K562 (cell line): ENCODE data around the gene RASL12. TPM values are rescaled to one million over a fixed set of nuclear protein-coding genes. Genes with fewer than 3 reads are reported as not detected.

Experiments used
- ATAC-seq: fragments of 200-7000 bp; cut with Tn5 transposase; 3 replicates; pipeline ENCODE4 v1.9.1; 2020; ENCODE audit warnings: moderate library complexity
- BruUV-seq: library from RNA; stranded (reverse); fragments of 400-500 nt; replicated peaks from 2 replicates; lab custom pipeline; 2021; lab: Mats Ljungman, UMichigan
- CTCF ChIA-PET: fragments of 300-600 bp; formaldehyde crosslinking; extraction: SDS; loops from one replicate; lab custom pipeline; 2021; ENCODE audit warnings: low intra/inter-chr PET ratio; lab: Yijun Ruan, JAX
- POLR2A ChIA-PET: fragments of 300-600, 350-650 bp; sonication (Branson Sonifier 250); formaldehyde crosslinking; extraction: SDS; loops from one replicate; lab custom pipeline; 2021; ENCODE audit warnings: antibody characterized with exemption, inconsistent platforms; lab: Yijun Ruan, JAX
- DNase-seq, 4 experiments: peaks; one replicate each; pipeline versions ENCODE4 v3.0.0 to v3.0.0-alpha.2; 2011 to 2018; ENCODE audit warnings: low spot score in 3 of 4, mixed read lengths in 3 of 4; ENCODE audit errors: extremely low read depth in 1 of 4
- FAIRE-seq: peaks from 2 replicates; lab custom pipeline; 2011; peaks lifted over from hg19 to GRCh38; lab: Jason Lieb, UNC
- H2AFZ ChIP-seq: 2 replicates; pipeline ENCODE4 v1.6.0; 2011; ENCODE audit warnings: low read depth, low read length, control low read depth, inconsistent platforms
- H3K27ac ChIP-seq: fragments of 200-600 bp; 3 replicates; pipeline ENCODE4 v1.8.0; 2011; ENCODE audit warnings: low read depth, mild to moderate bottlenecking, control low read depth, inconsistent platforms, low read length, moderate library complexity, mixed read lengths; ENCODE audit errors: extremely low read depth
- H3K27me3 ChIP-seq, 2 experiments: fragments of 300-600 bp in 1 of 2; 2 replicates in 1 of 2; 3 replicates in 1 of 2; pipeline versions ENCODE4 v1.6.0 to v1.8.0; 2011; ENCODE audit warnings: inconsistent platforms in 2 of 2, low read length in 2 of 2, mild to moderate bottlenecking in 1 of 2, mixed read lengths in 1 of 2, moderate library complexity in 1 of 2; ENCODE audit not compliant: control insufficient read depth in 2 of 2, insufficient read depth in 2 of 2
- H3K36me3 ChIP-seq: fragments of 300-600 bp; 3 replicates; pipeline ENCODE4 v1.8.0; 2011; ENCODE audit warnings: mild to moderate bottlenecking, low read length, inconsistent platforms; ENCODE audit not compliant: control insufficient read depth, insufficient read depth
- H3K4me1 ChIP-seq, 2 experiments: fragments of 200-600 bp in 1 of 2; replicated peaks in 1 of 2; 2 replicates in 1 of 2; 3 replicates in 1 of 2; pipeline versions ENCODE4 v1.5.1 to v1.8.0; 2011; ENCODE audit warnings: inconsistent platforms in 2 of 2, low read length in 2 of 2, mild to moderate bottlenecking in 1 of 2, mixed read lengths in 1 of 2, moderate library complexity in 1 of 2; ENCODE audit not compliant: control insufficient read depth in 2 of 2, insufficient read depth in 2 of 2
- H3K4me2 ChIP-seq: 2 replicates; pipeline ENCODE4 v1.6.1; 2011; ENCODE audit warnings: low read length, control low read depth, inconsistent platforms, mixed read lengths; ENCODE audit not compliant: insufficient read depth
- H3K4me3 ChIP-seq: fragments of 200-600 bp; sonication (generic), shearing (Covaris generic); 2 replicates; pipeline ENCODE4 v1.5.1; 2016; ENCODE audit warnings: control low read depth, inconsistent platforms
- H3K79me2 ChIP-seq: fragments of 200-600 bp; 3 replicates; pipeline ENCODE4 v1.8.0; 2011; ENCODE audit warnings: low read length, inconsistent platforms; ENCODE audit not compliant: control insufficient read depth, insufficient read depth
- H3K9ac ChIP-seq, 2 experiments: 2 replicates each; pipeline versions ENCODE4 v1.6.0 to v1.6.1; 2011; ENCODE audit warnings: low read depth in 2 of 2, low read length in 2 of 2, control low read depth in 1 of 2, inconsistent platforms in 1 of 2, mild to moderate bottlenecking in 1 of 2, mixed read lengths in 1 of 2; ENCODE audit not compliant: insufficient read depth in 1 of 2
- H3K9me1 ChIP-seq: one replicate; pipeline ENCODE4 v1.6.0; 2011; ENCODE audit warnings: inconsistent platforms, mild to moderate bottlenecking, low read length, moderate library complexity; ENCODE audit not compliant: control insufficient read depth, insufficient read depth
- H3K9me3 ChIP-seq: replicated peaks from 2 replicates; pipeline ENCODE4 v1.5.1; 2011; ENCODE audit warnings: low read depth, low read length, inconsistent platforms; ENCODE audit not compliant: control insufficient read depth, insufficient read depth
- H4K20me1 ChIP-seq: replicated peaks from 2 replicates; pipeline ENCODE4 v1.6.1; 2011; ENCODE audit warnings: low read length, inconsistent platforms, mixed read lengths; ENCODE audit not compliant: control insufficient read depth, insufficient read depth
- BHLHE40 ChIP-seq: IDR thresholded peaks from 2 replicates; pipeline ENCODE4 v1.6.1; 2011; ENCODE audit warnings: low read length, improper control_type of control experiment
- CBX1 ChIP-seq: sonication (generic); IDR thresholded peaks from 2 replicates; pipeline ENCODE4 v1.6.1; 2016; ENCODE audit warnings: antibody characterized with exemption, low read depth, mild to moderate bottlenecking
- CTBP1 ChIP-seq: fragments of 450-650 bp; IDR thresholded peaks from 2 replicates; pipeline ENCODE4 v1.6.1; 2016; ENCODE audit warnings: borderline replicate concordance
- ERF ChIP-seq: fragments of 450-650 bp; formaldehyde crosslinking; IDR thresholded peaks from 2 replicates; pipeline ENCODE4 v1.4.0; 2020; ENCODE audit warnings: mild to moderate bottlenecking, mixed read lengths
- FOSL1 ChIP-seq: fragments of 200-800 bp; sonication (Bioruptor generic); conservative IDR thresholded peaks from 2 replicates; pipeline ENCODE4 v1.6.1; 2016; ENCODE audit warnings: missing genetic modification characterization, missing compliant biosample characterization
- HDAC3 ChIP-seq: fragments of 450-650 bp; IDR thresholded peaks from 2 replicates; pipeline ENCODE4 v1.6.1; 2018; ENCODE audit warnings: borderline replicate concordance, mild to moderate bottlenecking, moderate library complexity; ENCODE audit not compliant: partially characterized antibody
- HDGF ChIP-seq: fragments of 450-650 bp; IDR thresholded peaks from 2 replicates; pipeline ENCODE4 v1.6.1; 2016
- KLF6 ChIP-seq: fragments of 250-450 bp; sonication (Bioruptor Pico); IDR thresholded peaks from 2 replicates; pipeline ENCODE4 v1.4.0; 2020; ENCODE audit warnings: mild to moderate bottlenecking, moderate library complexity, borderline replicate concordance
- MAZ ChIP-seq, 2 experiments: fragments of 450-650 bp in 1 of 2; sonication (generic) in 1 of 2; formaldehyde crosslinking; IDR thresholded peaks in 1 of 2; conservative IDR thresholded peaks in 1 of 2; 2 replicates each; pipeline versions ENCODE4 v1.4.0 to v1.5.0; 2020; ENCODE audit warnings: mild to moderate bottlenecking in 1 of 2, missing genetic modification reagents in 1 of 2
- NFIC ChIP-seq: fragments of 450-650 bp; IDR thresholded peaks from 2 replicates; pipeline ENCODE4 v1.6.1; 2017; ENCODE audit warnings: mild to moderate bottlenecking, inconsistent platforms
- NR2F6 ChIP-seq: fragments of 450-650 bp; formaldehyde crosslinking; IDR thresholded peaks from 2 replicates; pipeline ENCODE4 v1.4.0; 2020; ENCODE audit warnings: mild to moderate bottlenecking
- PHF8 ChIP-seq: fragments of 200-600 bp; sonication (generic); IDR thresholded peaks from 2 replicates; pipeline ENCODE4 v1.6.1; 2012; ENCODE audit warnings: mixed run types, mild to moderate bottlenecking, inconsistent platforms, low read length, moderate library complexity, borderline replicate concordance
- PTTG1 ChIP-seq: fragments of 450-650 bp; IDR thresholded peaks from 2 replicates; pipeline ENCODE4 v1.6.1; 2016; ENCODE audit warnings: low read depth, mild to moderate bottlenecking, missing genetic modification characterization, missing compliant biosample characterization
- RFX5 ChIP-seq: IDR thresholded peaks from 2 replicates; pipeline ENCODE4 v1.6.1; 2011; ENCODE audit warnings: low read depth, mild to moderate bottlenecking, improper control_type of control experiment, low read length
- SPI1 ChIP-seq: IDR thresholded peaks from 2 replicates; pipeline ENCODE4 v1.6.1; 2011; ENCODE audit warnings: low read depth, low read length, control low read depth, borderline replicate concordance
- SRF ChIP-seq, 2 experiments: fragments of 250-450, 450-650 bp in 1 of 2; sonication (Bioruptor Pico) in 1 of 2; sonication (generic) in 1 of 2; formaldehyde crosslinking; IDR thresholded peaks; 2 replicates each; pipeline versions ENCODE4 v1.5.0 to v1.5.1; 2020 to 2022; ENCODE audit warnings: mild to moderate bottlenecking in 1 of 2, missing genetic modification reagents in 1 of 2
- TCF7L2 ChIP-seq: fragments of 150-350 bp; IDR thresholded peaks from 2 replicates; pipeline ENCODE4 v1.6.1; 2016; ENCODE audit warnings: low read depth, mild to moderate bottlenecking, low read length, moderate library complexity
- TFE3 ChIP-seq: fragments of 450-650 bp; formaldehyde crosslinking; IDR thresholded peaks from 2 replicates; pipeline ENCODE4 v1.4.0; 2020; ENCODE audit warnings: mild to moderate bottlenecking, mixed read lengths
- ZBTB12 ChIP-seq: fragments of 250-450 bp; sonication (Bioruptor Pico); IDR thresholded peaks from 2 replicates; pipeline ENCODE4 v1.4.0; 2020
- ZNF146 ChIP-seq: IDR thresholded peaks from one replicate; pipeline ENCODE4 v1.6.1; 2018; ENCODE audit warnings: missing compliant biosample characterization; ENCODE audit not compliant: unreplicated experiment
- WGBS: fragments of 100-300 bp; shearing (Covaris generic); methylation state at CpG from one replicate; pipeline ENCODE4 v1.1.6; 2016; ENCODE audit warnings: low coverage, mixed read lengths; ENCODE audit not compliant: insufficient coverage; ENCODE audit errors: missing lambda C conversion rate; 5-methylcytosine and 5-hydroxymethylcytosine counted together
- in situ Hi-C: fragments of 300-500 bp; cut with MboI; formaldehyde crosslinking; loops from 4 replicates; pipeline ENCODE4 v1.15.0; 2018; ENCODE audit warnings: inconsistent platforms, mixed read lengths
- intact Hi-C: fragments of 100-400 bp; cut with micrococcal nuclease; formaldehyde crosslinking; loops from 2 replicates; pipeline ENCODE4 v1.14.2; 2022
- polyA plus RNA-seq, 8 experiments: library from polyadenylated mRNA; depleted of rRNA in 4 of 8; stranded (reverse) in 5 of 8; unstranded in 3 of 8; fragments of >200 nt; fragmentation: Nextera tagmentation in 2 of 8; fragmentation: Illumina TruSeq in 1 of 8; extraction: Ambion mirVana in 2 of 8; extraction: Trizol in 1 of 8; gene quantifications; 2 replicates each; pipeline versions ENCODE4 v1.2.1 to v1.2.3, GENCODE V29; 2011 to 2014; ENCODE audit warnings: inconsistent platforms in 1 of 8, missing spikeins in 1 of 8
- total RNA-seq, 7 experiments: library from RNA; depleted of rRNA in 6 of 7; stranded (reverse); fragments of >200 nt in 6 of 7; fragmentation: Illumina TruSeq in 2 of 7; extraction: Trizol in 2 of 7; gene quantifications; 2 replicates each; pipeline versions ENCODE4 v1.2.1 to v1.2.3, GENCODE V29; 2011 to 2021; ENCODE audit warnings: low replicate concordance in 1 of 7

The RASL12 gene
- total and polyA plus RNA-seq, 9 of the 15 experiments (the other 6 are each of a cell fraction or from before 2014, with no cell fraction given) = not detected

GRCh38 chr15:65068403-65068788 lies 605 bp upstream of the RASL12 start:
- Histone ChIP-seq H3K9ac (no peak overlapping the region), H3K4me3 (no peak overlapping the region), H3K9me3 (no peaks in the 10 kb centered on the region), H3K4me1 (peaks cover 0 to 10% of the 10 kb centered on the region in 2 experiments; a peak in 1 of 5 replicates), H2AFZ (no peak overlapping the region), H4K20me1 (0 out of 2 replicates have a peak, but pooled peaks cover 3% of the 10 kb centered on the region), H3K79me2 (no peaks in the 10 kb centered on the region), H3K36me3 (no peaks in the 10 kb centered on the region), H3K27ac (no peak overlapping the region), H3K9me1 (no peaks in the 10 kb centered on the region), H3K4me2 (no peak overlapping the region), H3K27me3 (peaks cover 19 to 50% of the 10 kb centered on the region in 2 experiments)
- no TSS peak for BruUV-seq
- POLR2A ChIA-PET = interaction anchor here (1.0 to 1.8 kb wide), 3 partner anchors 12 to 16 kb away, joined by 3 to 7 read pairs (median 4); no protein-coding TSS in a partner anchor
- no peak for ATAC-seq
- CTCF ChIA-PET = no interaction called here
- TF ChIP-seq SRF (CRISPR knock-in tag; IDR thresholded peaks at IDR 0.05) (no peak), CBX1 (no peak), PHF8 (no peak), FOSL1 (no peak), ERF (CRISPR knock-in tag) (no peak), SPI1 (no peak), TCF7L2 (no peak), TFE3 (CRISPR knock-in tag) (no peak), NFIC (no peak), KLF6 (no peak), BHLHE40 (no peak), HDAC3 (no peak), NR2F6 (no peak), RFX5 (no peak), HDGF (no peak), PTTG1 (tag) (no peak), ZBTB12 (CRISPR knock-in tag) (no peak), ZNF146 (CRISPR knock-in tag) (no peak), MAZ (CRISPR knock-in tag; conservative IDR thresholded peaks at IDR 0.05 in 1 of 2, IDR thresholded peaks at IDR 0.05 in 1 of 2) (no peak), CTBP1 (no peak)
- no peak for FAIRE-seq
- in situ Hi-C loops = no loop called here
- intact Hi-C loops = no loop called here
- DNase-seq = no peak
- 37% methylated on average over 3 of the region's 3 CpGs for WGBS
